ENCODE measurements around the gene GTF2A1L.
"Not testable (repeated sequence)": the region's sequence is repeated elsewhere in the genome, so short reads cannot be mapped to it uniquely, and the experiment has no call there.

The GTF2A1L gene

GRCh38 chr2:48614581-48614980 lies 3.1 kb upstream of the GTF2A1L start:
- not testable (repeated sequence) for DNase-seq

GRCh38 chr2:48619526-48619925 lies 1.9 kb downstream of the GTF2A1L start:
- no peak for DNase-seq

DNA sequence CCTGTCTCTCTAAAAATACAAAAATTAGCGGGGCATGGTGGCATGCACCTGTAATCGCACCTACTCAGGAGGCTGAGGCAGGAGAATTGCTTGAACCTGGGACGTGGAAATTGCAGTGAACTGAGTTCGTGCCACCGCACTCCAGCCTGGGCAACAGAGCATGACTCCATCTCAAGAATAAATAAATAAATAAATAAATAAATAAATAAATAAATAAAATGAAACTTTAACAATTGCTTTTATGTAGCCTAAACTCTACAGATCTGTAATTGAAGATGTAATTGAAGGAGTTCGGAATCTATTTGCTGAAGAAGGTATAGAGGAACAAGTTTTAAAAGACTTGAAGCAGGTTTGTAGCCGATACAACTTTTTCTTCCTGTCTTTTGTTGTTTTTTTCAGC lies 2.9 kb downstream of the GTF2A1L start:
- no peak for DNase-seq

- not testable (repeated sequence) for DNase-seq
Measured at GRCh38 chr2:48622691-48623090, 5.0 kb downstream of the GTF2A1L start.

DNA sequence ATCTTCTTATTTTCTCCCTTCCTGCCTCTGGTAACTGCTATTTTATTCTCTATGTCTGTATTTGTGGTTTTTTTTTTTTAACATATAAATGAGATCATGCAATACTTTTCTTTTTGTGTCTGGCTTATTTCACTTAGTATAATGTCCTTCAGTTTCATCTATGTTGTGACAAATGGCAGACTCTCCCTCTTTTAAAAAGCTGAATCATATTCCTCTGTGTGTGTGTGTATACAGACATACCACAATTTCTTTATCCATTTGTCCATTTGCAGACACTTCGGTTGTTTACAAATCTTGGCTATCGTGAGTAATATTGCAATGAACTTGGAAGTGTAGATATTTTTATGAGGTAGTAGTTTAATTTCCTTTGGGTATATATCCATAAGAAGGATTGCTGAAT lies 7.0 kb downstream of the GTF2A1L start:
- DNase-seq = no peak

- no peak for DNase-seq
Measured at GRCh38 chr2:48626047-48626446, 8.4 kb downstream of the GTF2A1L start.

- DNase-seq = no peak
Measured at GRCh38 chr2:48633143-48633542, 15.5 kb downstream of the GTF2A1L start.

GRCh38 chr2:48635786-48636185 lies 18.1 kb downstream of the GTF2A1L start:
- DNase-seq = no peak

GRCh38 chr2:48638261-48638660 lies 20.6 kb downstream of the GTF2A1L start:
- DNase-seq = no peak

DNA sequence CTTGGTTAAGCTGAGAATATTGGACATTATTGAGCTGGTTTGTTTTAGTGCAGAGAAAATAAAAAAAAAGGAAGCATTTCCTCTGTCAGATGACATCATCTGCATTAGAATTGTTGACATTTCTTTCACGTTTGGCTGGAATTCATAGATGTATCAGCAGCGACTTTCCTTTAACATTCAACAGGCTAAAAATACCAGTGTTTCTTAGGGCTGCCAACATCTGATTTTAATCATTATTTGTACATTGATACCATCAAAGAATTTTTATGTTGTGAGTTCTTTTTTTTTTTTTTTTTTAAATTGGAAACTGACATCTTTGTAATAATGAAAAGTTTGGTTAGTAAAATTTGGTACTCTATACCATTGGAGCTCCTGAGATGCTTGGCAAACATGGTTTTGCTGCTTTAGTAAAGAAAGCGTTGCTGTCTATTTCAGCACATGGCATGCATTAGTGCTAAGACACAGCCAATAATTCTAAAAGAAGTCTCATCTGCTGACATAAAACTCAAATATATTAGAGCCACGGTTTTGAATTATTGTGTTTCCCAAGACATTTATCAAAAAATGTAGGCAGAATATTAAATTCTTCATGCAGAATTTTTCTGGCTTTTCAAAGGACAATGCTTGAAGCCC lies 33.6 kb downstream of the GTF2A1L start:
- no peak for DNase-seq

- DNase-seq = no peak
Measured at GRCh38 chr2:48668992-48669391, 51.3 kb downstream of the GTF2A1L start.

DNA sequence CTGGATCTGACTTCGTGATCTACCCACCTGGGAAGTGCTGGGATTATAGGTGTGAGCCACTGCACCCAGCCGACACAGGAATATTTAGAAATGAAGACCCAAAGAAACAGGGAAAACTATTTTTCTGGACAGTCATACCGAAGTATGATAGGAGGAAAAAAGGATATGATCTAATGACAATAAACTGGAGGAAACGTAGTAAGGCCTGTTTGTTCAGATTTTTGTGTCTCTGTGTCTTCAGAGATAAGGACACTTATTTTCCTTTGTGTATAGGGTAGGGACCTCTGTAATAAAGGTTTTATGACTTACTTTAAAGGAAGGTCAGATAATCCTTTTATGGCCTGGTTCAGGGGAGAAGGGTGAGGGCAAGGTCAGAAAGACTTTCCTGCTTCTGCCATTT lies 55.9 kb downstream of the GTF2A1L start:
- no peak for DNase-seq

- no peak for DNase-seq
Measured at GRCh38 chr2:48674933-48675332, 57.3 kb downstream of the GTF2A1L start.

DNA sequence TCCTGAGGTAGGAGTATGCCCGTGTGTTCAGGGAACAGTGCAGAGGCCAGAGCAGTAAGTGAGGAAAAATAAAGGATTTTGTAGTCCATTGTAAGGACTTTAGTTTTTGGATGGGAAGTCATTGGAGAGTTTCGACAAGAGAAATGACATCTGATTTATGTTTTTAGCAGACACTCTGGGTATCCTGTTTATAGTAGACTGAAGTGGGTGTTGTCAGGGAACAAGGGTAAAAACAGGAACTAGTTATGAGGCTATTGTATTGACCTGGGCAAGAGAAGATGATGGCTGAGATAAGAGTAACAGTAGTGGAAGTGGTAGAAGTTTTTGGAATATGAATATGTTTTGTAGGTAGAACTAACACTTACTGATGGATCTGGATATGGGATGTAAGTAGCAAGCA lies 59.8 kb downstream of the GTF2A1L start:
- no peak for DNase-seq

DNA sequence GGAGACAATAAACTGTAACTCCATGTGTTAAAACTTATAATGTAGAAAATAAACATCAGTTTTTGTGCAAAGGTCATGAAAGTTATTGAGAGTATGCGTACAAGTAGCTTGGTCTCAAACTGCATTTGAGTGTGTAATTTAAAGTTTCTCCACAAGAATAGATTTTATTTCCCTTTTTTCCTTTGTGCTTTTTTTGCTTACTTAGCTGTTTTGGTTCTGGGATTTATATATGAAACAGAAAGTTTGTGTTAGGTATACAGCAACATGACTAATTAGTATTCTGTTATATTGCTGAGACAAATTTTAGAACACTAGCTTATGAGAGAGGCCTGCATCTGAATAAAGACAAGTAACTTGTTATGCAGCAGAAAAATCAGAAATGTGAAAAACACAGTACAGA lies 67.5 kb downstream of the GTF2A1L start:
- no peak for DNase-seq

- DNase-seq = no peak
Measured at GRCh38 chr2:48691935-48692691, 74.5 kb downstream of the GTF2A1L start.

GRCh38 chr2:48693066-48693465 lies 75.4 kb downstream of the GTF2A1L start:
- DNase-seq = no peak

DNA sequence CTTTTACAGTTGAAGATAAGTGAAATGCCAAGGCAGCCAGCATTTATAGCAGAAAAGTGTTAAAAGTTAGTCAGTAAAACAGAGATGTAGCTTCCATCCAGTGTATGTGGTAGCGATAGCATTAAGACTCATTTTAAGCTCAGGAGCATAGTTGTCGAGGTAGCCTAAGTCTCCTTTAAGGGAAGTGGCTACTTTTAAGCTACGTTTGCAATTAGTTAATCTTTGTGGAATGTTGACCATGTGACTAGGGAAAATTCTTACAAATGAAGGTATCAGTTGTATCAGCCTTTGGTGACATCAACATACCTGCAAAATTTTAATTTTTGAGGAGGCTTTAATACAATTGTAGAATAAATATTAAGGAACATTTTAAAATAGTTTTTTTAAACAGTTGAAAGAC lies 76.0 kb downstream of the GTF2A1L start:
- DNase-seq = no peak

- no peak for DNase-seq
Measured at GRCh38 chr2:48694149-48694548, 76.5 kb downstream of the GTF2A1L start.

- no peak for DNase-seq
Measured at GRCh38 chr2:48695991-48696390, 78.3 kb downstream of the GTF2A1L start.

GRCh38 chr2:48696881-48697280 lies 79.2 kb downstream of the GTF2A1L start:
- DNase-seq = no peak

DNA sequence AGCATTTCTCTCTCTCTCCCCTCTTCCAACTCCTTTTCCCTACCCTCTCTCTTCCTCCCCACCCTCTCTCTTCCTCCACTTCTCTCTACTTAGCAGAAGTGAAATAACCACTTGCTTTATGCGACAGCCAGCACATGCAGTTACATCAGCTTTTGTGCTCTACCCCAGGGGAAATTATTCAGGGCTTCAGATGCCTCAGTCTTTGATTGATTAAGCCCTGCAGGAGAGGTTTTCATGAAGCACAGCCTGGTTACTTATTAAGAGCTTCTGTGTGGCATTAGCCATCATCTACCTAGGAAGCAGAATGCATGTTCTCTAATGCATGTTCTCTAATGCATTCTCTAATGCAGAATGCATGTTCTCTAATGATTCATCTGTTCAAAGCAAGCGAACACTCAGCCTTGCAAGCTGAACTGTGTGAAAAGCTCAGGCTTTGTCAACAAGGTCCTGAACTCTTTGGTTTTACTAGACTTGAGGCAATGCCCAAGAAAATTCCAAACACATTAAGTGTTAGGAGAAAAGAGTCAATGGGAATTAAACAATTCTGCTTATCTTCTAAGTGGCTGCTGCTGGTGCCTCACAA lies 81.8 kb downstream of the GTF2A1L start:
- no peak for DNase-seq

DNA sequence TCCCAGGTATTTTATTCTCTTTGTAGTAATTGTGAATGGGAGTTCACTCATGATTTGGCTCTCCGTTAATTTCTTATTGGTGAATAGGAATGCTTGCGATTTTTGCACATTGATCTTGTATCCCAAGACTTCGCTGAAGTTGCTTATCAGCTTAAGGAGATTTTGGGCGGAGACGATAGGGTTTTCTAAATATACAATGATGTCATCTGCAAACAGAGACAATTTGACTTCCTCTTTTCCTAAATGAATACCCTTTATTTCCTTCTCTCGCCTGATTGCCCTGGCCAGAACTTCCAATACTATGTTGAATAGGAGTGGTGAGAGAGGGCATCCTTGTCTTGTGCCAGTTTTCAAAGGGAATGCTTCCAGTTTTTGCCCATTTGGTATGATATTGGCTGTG lies 86.0 kb downstream of the GTF2A1L start:
- not testable (repeated sequence) for DNase-seq

- no peak for DNase-seq
Measured at GRCh38 chr2:48707466-48707865, 89.8 kb downstream of the GTF2A1L start.
